ENCODE results near the gene CLPTM1.
"Not testable (repeated sequence)": the region's sequence is repeated elsewhere in the genome, so short reads cannot be mapped to it uniquely, and the experiment has no call there.

Gene CLPTM1, protein sequence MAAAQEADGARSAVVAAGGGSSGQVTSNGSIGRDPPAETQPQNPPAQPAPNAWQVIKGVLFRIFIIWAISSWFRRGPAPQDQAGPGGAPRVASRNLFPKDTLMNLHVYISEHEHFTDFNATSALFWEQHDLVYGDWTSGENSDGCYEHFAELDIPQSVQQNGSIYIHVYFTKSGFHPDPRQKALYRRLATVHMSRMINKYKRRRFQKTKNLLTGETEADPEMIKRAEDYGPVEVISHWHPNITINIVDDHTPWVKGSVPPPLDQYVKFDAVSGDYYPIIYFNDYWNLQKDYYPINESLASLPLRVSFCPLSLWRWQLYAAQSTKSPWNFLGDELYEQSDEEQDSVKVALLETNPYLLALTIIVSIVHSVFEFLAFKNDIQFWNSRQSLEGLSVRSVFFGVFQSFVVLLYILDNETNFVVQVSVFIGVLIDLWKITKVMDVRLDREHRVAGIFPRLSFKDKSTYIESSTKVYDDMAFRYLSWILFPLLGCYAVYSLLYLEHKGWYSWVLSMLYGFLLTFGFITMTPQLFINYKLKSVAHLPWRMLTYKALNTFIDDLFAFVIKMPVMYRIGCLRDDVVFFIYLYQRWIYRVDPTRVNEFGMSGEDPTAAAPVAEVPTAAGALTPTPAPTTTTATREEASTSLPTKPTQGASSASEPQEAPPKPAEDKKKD

GRCh38 chr19:44954649-44955504 lies at the start of gene CLPTM1:
Gene CLPTM1, plus strand, starts transcription at chr19:44955380. Its CDS starts 16 bp downstream, at chr19:44955396.
- DNase-seq (ENCODE audit: low spot score) = peak; percentile 99

GRCh38 chr19:44905437-44906160 lies 49.6 kb upstream of the CLPTM1 start, which contains the start of gene APOE:
Gene APOE, plus strand, starts transcription at chr19:44905796. Its CDS starts 829 bp downstream, at chr19:44906625.
- DNase-seq (ENCODE audit: low spot score) = no peak

GRCh38 chr19:44907613-44908012 lies 47.6 kb upstream of the CLPTM1 start:
- no peak for DNase-seq (ENCODE audit: low spot score)

GRCh38 chr19:44908074-44908835 lies 46.9 kb upstream of the CLPTM1 start:
- no peak for DNase-seq (ENCODE audit: low spot score)

DNA sequence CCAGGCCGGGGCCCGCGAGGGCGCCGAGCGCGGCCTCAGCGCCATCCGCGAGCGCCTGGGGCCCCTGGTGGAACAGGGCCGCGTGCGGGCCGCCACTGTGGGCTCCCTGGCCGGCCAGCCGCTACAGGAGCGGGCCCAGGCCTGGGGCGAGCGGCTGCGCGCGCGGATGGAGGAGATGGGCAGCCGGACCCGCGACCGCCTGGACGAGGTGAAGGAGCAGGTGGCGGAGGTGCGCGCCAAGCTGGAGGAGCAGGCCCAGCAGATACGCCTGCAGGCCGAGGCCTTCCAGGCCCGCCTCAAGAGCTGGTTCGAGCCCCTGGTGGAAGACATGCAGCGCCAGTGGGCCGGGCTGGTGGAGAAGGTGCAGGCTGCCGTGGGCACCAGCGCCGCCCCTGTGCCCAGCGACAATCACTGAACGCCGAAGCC lies 46.3 kb upstream of the CLPTM1 start:
- DNase-seq (ENCODE audit: low spot score) = no peak

GRCh38 chr19:44909775-44910174 lies 45.4 kb upstream of the CLPTM1 start:
- DNase-seq (ENCODE audit: low spot score) = no peak

GRCh38 chr19:44911896-44912295 lies 43.3 kb upstream of the CLPTM1 start:
- DNase-seq (ENCODE audit: low spot score) = not testable (repeated sequence)

DNA sequence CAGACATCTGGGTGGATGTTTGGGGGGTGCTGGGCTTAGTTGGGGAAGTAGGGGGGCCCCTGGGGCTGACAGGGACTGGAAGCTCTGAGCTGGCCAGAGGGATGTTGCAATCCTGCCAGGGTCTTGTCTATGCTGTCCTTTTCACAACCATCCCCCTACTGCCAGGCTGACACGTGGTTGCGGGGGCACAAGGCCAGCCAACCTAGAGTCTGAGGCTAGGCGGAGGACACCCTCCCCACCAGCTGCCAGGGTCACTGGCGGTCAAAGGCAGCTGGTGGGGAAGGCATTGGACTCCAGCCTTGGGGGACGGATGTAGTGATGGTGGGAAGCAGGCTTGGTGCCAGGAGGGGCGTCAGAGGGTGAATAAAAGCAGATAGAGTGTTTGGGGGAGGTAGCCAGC lies 42.3 kb upstream of the CLPTM1 start:
- DNase-seq (ENCODE audit: low spot score) = no peak

DNA sequence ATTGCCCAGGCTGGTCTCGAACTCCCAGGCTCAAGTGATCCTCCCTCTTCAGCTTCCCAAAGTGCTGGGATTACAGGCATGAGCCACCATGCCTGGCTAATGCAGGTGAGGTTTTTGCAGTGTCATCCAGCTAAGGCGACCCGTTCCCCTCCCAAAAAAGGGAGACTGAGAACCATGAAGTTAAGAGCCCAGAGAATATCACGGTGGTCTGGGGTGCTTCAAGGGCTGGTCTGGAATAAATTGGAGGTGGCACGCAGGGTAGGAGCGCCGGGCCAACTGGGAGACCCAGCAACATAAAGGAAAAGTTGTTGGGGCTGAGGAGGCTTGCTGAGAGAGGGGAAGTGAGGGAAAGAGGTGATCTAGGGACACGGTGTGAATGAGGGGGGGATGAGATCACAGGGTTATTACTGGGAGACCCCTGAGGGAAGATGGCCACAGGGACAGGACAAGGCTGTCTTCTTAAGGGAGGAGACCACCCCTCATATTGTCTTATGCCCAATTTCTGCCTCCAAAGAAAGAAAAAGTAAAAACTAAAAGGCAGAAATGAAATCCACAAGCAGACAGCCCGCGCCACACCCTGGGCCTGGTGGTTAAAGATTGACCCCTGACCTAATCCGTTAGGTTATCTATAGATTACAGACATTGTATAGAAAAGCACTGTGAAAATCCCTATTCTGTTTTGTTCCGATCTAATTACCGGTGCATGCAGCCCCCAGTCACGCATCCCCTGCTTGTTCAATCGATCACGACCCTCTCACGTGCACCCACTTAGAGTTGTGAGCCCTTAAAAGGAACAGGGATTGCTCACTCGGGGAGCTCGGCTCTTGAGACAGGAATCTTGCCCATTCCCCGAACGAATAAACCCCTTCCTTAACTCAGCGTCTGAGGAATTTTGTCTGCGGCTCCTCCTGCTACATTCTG lies 41.4 kb upstream of the CLPTM1 start:
- DNase-seq (ENCODE audit: low spot score) = not testable (repeated sequence)

DNA sequence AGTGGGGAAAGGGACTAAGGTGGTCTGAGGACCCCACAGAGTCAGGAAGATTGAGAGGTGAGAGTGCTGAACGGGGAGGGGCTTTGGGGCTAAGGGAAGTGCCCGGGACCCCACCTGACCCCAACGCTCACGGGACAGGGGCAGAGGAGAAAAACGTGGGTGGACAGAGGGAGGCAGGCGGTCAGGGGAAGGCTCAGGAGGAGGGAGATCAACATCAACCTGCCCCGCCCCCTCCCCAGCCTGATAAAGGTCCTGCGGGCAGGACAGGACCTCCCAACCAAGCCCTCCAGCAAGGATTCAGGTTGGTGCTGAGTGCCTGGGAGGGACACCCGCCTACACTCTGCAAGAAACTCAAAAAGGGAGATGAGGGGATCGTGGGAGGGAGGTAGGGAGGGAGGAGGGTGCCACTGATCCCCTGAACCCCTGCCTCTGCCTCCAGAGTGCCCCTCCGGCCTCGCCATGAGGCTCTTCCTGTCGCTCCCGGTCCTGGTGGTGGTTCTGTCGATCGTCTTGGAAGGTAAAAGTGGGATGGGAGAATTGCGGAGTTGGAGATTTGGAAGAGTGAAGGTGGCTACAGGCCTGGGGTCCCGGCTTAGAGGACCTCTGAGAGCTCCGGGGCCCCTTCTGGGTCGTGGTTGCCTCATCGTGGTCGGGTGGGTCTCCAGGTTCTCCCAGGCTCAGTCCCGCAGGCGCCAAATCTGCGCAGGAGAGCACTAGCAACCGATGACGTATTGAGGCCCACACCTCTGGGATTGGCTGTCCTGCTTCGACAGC lies 40.6 kb upstream of the CLPTM1 start, which contains the start of gene APOC1:
Gene APOC1, plus strand, starts transcription at position 176 of the 774 bp plus-strand sequence. Its CDS starts 284 bp downstream, at position 460.
- peak; percentile 93 for DNase-seq (ENCODE audit: low spot score)

DNA sequence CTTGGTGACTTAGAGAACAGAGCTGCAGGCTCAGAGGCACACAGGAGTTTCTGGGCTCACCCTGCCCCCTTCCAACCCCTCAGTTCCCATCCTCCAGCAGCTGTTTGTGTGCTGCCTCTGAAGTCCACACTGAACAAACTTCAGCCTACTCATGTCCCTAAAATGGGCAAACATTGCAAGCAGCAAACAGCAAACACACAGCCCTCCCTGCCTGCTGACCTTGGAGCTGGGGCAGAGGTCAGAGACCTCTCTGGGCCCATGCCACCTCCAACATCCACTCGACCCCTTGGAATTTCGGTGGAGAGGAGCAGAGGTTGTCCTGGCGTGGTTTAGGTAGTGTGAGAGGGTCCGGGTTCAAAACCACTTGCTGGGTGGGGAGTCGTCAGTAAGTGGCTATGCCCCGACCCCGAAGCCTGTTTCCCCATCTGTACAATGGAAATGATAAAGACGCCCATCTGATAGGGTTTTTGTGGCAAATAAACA lies 30.9 kb upstream of the CLPTM1 start:
- DNase-seq (ENCODE audit: low spot score) = no peak

DNA sequence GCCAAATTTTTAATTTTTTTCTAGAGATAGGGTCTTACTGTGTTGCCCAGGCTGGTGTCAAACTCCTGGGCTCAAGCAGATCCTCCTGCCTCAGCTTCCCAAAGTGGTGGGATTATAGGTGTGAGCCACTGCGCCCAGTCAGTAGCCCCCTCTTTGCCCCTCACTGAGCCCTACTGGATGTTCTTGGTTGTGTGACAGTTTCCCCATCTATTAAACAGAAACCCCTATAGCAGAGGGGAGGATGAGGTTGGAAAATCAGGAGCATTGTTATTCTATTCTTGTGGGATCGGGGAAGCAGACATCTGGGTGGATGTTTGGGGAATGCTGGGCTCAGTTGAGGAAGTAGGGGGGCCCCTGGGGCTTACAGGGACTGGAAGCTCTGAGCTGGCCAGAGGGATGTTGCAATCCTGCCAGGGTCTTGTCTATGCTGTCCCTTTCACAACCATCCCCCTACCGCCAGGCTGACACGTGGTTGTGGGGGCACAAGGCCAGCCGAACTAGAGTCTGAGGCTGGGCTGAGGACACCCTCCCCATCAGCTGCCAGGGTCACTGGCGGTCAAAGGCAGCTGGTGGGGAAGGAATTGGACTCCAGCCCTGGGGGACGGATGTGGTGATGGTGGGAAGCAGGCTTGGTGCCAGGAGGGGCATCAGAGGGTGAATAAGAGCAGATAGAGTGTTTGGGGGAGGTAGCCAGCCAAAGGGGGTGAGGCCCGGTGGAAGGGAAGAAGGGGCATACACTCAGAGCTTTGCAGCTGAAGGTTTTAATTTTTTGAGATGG lies 29.9 kb upstream of the CLPTM1 start:
- peak; percentile 55 for DNase-seq (ENCODE audit: low spot score)

DNA sequence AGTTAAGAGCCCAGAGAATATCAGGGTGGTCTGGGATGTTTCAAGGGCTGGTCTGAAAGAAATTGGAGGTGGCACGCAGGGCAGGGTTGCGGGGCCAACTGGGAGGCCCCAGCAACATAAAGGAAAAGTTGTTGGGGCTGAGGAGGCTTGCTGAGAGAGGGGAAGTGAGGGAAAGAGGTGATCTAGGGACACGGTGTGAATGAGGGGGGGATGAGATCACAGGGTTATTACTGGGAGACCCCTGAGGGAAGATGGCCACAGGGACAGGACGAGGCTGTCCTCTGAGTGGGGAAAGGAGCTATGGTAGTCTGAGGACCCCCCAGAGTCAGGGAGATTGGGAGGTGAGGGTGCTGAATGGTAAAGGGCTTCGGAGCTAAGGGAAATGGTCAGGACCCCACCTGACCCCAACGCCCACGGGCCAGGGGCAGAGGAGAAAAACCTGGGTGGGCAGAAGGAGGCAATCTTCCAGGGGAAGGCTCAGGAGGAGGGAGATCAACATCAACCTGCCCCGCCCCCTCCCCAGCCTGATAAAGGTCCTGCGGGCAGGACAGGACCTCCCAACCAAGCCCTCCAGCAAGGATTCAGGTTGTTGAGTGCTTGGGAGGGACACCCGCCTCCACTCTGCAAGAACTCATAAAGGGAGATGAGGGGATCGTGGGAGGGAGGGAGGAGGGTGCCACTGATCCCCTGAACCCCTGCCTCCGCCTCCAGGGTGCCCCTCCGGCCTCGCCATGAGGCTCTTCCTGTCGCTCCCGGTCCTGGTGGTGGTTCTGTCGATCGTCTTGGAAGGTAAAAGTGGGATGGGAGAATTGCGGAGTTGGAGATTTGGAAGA lies 28.7 kb upstream of the CLPTM1 start:
- not testable (repeated sequence) for DNase-seq (ENCODE audit: low spot score)

DNA sequence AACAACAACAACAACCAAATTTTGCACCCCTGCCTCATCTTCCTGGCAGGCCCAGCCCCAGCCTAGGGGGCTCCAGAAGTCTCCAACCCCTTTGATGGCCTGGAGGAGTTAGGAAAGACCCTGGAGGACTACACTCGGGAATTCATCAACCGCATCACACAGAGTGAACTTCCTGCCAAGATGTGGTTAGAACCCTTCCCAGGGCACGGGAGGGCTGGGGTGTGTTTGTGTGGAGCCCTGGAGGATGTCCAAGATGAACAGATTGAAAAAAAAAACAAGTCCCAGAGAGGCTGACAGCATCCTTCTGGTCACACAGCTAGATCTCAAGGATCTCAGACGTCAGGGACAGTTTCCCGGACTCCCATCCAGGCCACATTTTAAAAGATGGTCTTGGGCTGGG lies 27.4 kb upstream of the CLPTM1 start:
- DNase-seq (ENCODE audit: low spot score) = peak; percentile 61

- no peak for DNase-seq (ENCODE audit: low spot score)
These were observed 25.1 kb upstream of the CLPTM1 start for GRCh38 chr19:44930088-44930487.

DNA sequence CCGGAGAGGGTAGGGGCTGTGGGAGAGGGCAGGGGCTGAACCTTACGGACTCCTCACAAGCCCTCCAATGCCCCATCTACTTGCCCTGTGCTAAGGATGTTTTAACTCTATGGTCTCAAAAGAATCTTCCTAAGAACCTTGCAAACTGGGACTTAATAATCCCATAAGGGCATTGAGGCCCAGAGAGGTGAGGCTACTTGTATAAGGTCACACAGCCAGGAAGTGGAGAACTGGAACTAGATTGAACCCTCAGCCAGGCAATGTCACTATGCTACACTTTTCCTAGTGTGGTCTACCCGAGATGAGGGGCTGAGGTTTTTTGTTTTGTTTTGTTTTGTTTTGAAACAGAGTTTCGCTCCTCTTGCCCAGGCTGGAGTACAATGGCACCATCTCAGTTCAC lies 23.6 kb upstream of the CLPTM1 start:
- DNase-seq (ENCODE audit: low spot score) = no peak

DNA sequence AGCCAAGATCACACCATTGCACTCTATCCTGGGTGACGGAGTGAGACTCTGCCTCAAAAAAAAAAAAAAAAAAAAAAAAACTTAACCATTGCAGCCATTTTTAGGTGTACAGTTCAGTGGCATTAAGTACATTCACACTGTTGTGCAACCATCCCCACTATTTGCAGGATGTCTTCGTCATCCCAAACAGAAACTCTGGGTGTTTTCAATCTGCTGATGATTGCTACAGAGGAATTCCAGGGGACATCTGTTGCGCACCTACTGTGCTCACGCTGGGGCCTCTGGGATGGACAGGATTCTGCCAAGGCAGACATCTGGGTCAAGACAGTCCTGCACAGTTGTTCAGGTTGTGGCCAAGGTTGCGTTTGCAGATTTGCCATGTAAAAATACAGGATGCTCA lies 15.5 kb upstream of the CLPTM1 start:
- no peak for DNase-seq (ENCODE audit: low spot score)

Data from AG08396 (cell line).